ENCODE results near the gene ANKHD1.
"Not testable (repeated sequence)": the region's sequence is repeated elsewhere in the genome, so short reads cannot be mapped to it uniquely, and the experiment has no call there.

The ANKHD1 gene

GRCh38 chr5:140480310-140481014, 78.8 kb downstream of the ANKHD1 start:
- no peak for TF ChIP-seq FOXA1 (IDR thresholded peaks at IDR 0.05)
- no peak for TF ChIP-seq BHLHE40 (IDR thresholded peaks at IDR 0.05; ENCODE audit: borderline replicate concordance)
- CTCF ChIA-PET, result no interaction called here
- POLR2A ChIA-PET, result no interaction called here
- no peak for DNase-seq (ENCODE audit: extremely low spot score)

- POLR2A ChIA-PET, result no interaction called here
- TF ChIP-seq FOXM1 (IDR thresholded peaks at IDR 0.05; ENCODE audit: borderline replicate concordance) (no peak), BHLHE40 (IDR thresholded peaks at IDR 0.05; ENCODE audit: borderline replicate concordance) (no peak), SUZ12 (IDR thresholded peaks at IDR 0.05) (no peak), ELF4 (IDR thresholded peaks at IDR 0.05) (no peak), CTBP1 (IDR thresholded peaks at IDR 0.05; ENCODE audit: borderline replicate concordance) (no peak), L3MBTL2 (conservative IDR thresholded peaks at IDR 0.05) (no peak), HDGF (IDR thresholded peaks at IDR 0.05; ENCODE audit: borderline replicate concordance) (no peak), TARDBP (IDR thresholded peaks at IDR 0.05) (no peak), FOXA1 (IDR thresholded peaks at IDR 0.05) (no peak), LEF1 (IDR thresholded peaks at IDR 0.05; ENCODE audit: borderline replicate concordance) (no peak), SP1 (IDR thresholded peaks at IDR 0.05) (no peak), ARNT (IDR thresholded peaks at IDR 0.05) (no peak), ZNF384 (IDR thresholded peaks at IDR 0.05) (no peak), NFRKB (IDR thresholded peaks at IDR 0.05) (no peak), FOXK2 (IDR thresholded peaks at IDR 0.05) (no peak), PKNOX1 (IDR thresholded peaks at IDR 0.05) (no peak)
- CTCF ChIA-PET, result no interaction called here
- DNase-seq (ENCODE audit: extremely low spot score), result no peak
Observed at GRCh38 chr5:140481758-140482157, 80.1 kb downstream of the ANKHD1 start.

GRCh38 chr5:140483055-140483454, 81.4 kb downstream of the ANKHD1 start:
- CTCF ChIA-PET, result no interaction called here
- POLR2A ChIA-PET, result no interaction called here
- no peak for DNase-seq (ENCODE audit: extremely low spot score)
- TF ChIP-seq L3MBTL2 (conservative IDR thresholded peaks at IDR 0.05) (no peak), FOXM1 (IDR thresholded peaks at IDR 0.05; ENCODE audit: borderline replicate concordance) (no peak), BHLHE40 (IDR thresholded peaks at IDR 0.05; ENCODE audit: borderline replicate concordance) (no peak), NFRKB (IDR thresholded peaks at IDR 0.05) (no peak)

GRCh38 chr5:140488141-140488540, 86.5 kb downstream of the ANKHD1 start:
- POLR2A ChIA-PET; DNase-seq (ENCODE audit: extremely low spot score); CTCF ChIA-PET: not testable (repeated sequence)

- DNase-seq (ENCODE audit: extremely low spot score), result no peak
- ChIA-PET POLR2A (no interaction called here), CTCF (no interaction called here)
- TF ChIP-seq LEF1 (IDR thresholded peaks at IDR 0.05; ENCODE audit: borderline replicate concordance), result no peak
- TF ChIP-seq PKNOX1 (IDR thresholded peaks at IDR 0.05), result no peak
- no peak for TF ChIP-seq FOXM1 (IDR thresholded peaks at IDR 0.05; ENCODE audit: borderline replicate concordance)
- TF ChIP-seq L3MBTL2 (conservative IDR thresholded peaks at IDR 0.05), result no peak
- TF ChIP-seq ARNT (IDR thresholded peaks at IDR 0.05), result no peak
- no peak for TF ChIP-seq SUZ12 (IDR thresholded peaks at IDR 0.05)
- TF ChIP-seq CTBP1 (IDR thresholded peaks at IDR 0.05; ENCODE audit: borderline replicate concordance), result no peak
- no peak for TF ChIP-seq ELF4 (IDR thresholded peaks at IDR 0.05)
- TF ChIP-seq FOXA1 (IDR thresholded peaks at IDR 0.05), result no peak
- TF ChIP-seq ZNF384 (IDR thresholded peaks at IDR 0.05), result no peak
- no peak for TF ChIP-seq FOXK2 (IDR thresholded peaks at IDR 0.05)
- no peak for TF ChIP-seq BHLHE40 (IDR thresholded peaks at IDR 0.05; ENCODE audit: borderline replicate concordance)
- no peak for TF ChIP-seq NFRKB (IDR thresholded peaks at IDR 0.05)
- TF ChIP-seq TARDBP (IDR thresholded peaks at IDR 0.05), result no peak
- no peak for TF ChIP-seq SP1 (IDR thresholded peaks at IDR 0.05)
- TF ChIP-seq HDGF (IDR thresholded peaks at IDR 0.05; ENCODE audit: borderline replicate concordance), result no peak
Observed at GRCh38 chr5:140488914-140489313, 87.3 kb downstream of the ANKHD1 start.

GRCh38 chr5:140497897-140498296, 96.3 kb downstream of the ANKHD1 start:
- POLR2A ChIA-PET, result no interaction called here

More at GRCh38 chr5:140497897-140498296, 96.3 kb downstream of the ANKHD1 start:
- CTCF ChIA-PET, result no interaction called here
- DNase-seq (ENCODE audit: extremely low spot score), result no peak
- no peak for TF ChIP-seq PKNOX1 (IDR thresholded peaks at IDR 0.05)
- TF ChIP-seq FOXK2 (IDR thresholded peaks at IDR 0.05), result no peak
- no peak for TF ChIP-seq L3MBTL2 (conservative IDR thresholded peaks at IDR 0.05)
- no peak for TF ChIP-seq LEF1 (IDR thresholded peaks at IDR 0.05; ENCODE audit: borderline replicate concordance)
- no peak for TF ChIP-seq FOXA1 (IDR thresholded peaks at IDR 0.05)
- TF ChIP-seq NFRKB (IDR thresholded peaks at IDR 0.05), result no peak
- no peak for TF ChIP-seq ZNF384 (IDR thresholded peaks at IDR 0.05)
- no peak for TF ChIP-seq ELF4 (IDR thresholded peaks at IDR 0.05)
- TF ChIP-seq SP1 (IDR thresholded peaks at IDR 0.05), result no peak
